HG03571 (cell line): Measurements from ENCODE around the gene ACTR8.

ENCODE experiments used
- ATAC-seq: cut with Tn5 transposase; IDR thresholded peaks from one replicate; pipeline ENCODE4 v1.9.1; 2021; ENCODE audit not compliant: unreplicated experiment

ACTR8 gene

DNA sequence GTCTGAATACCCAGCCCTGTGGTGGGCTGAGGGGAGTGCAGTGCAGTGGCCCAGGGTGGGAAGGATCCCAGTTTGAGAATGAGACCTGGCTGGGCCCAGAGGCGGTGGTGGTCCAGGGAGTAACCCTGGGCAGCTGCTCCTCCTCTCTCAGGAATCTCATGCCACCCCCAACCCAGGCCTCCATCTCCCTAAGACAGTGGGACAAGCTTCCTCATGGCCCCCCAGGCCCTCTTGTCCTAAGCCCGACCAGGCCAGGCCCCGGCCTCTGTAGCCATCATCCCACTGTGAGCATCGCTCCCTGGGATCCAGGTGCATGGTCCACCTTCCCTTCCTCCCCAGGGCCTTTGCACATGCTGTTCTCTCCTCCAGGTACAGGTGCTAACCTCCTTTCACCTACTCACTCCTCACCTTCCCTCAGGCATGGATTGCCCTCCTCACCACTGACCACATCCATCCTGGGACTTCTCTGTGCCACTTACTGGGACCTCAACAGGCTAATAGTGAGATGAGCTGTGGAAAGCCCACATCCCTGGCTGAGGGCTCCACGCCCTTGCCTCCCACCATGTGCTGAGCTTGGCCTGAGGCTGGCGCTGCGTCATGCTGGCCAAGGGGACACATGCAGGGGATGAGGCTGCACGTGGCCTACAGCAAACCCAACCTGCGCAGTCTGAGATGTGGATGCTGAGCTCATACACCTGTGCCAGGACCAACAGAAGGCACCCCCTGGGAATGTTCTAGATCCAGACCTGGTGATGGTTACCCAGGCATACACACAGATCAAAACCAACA is 45.7 kb downstream of the ACTR8 start:
- ATAC-seq: no peak

DNA sequence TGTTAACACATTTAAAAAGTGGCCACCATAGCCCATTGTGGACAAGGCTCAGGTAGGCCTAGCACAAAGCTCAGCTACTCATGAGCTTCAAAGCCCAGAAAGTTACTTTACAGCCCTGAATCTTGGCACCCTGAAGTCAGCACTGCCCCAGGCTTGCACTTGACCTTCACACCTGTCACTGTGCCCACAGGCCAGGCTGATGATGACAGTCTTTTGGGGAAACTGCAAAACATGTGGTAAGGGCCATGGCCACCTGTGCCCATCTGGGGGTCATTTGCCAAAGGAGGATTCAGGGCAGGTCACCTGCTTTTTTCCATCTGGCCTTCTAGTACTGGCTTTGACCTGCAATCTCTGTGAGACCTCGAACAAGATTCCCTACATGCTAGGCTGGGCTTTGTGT is 46.7 kb downstream of the ACTR8 start:
- ATAC-seq: no peak

DNA sequence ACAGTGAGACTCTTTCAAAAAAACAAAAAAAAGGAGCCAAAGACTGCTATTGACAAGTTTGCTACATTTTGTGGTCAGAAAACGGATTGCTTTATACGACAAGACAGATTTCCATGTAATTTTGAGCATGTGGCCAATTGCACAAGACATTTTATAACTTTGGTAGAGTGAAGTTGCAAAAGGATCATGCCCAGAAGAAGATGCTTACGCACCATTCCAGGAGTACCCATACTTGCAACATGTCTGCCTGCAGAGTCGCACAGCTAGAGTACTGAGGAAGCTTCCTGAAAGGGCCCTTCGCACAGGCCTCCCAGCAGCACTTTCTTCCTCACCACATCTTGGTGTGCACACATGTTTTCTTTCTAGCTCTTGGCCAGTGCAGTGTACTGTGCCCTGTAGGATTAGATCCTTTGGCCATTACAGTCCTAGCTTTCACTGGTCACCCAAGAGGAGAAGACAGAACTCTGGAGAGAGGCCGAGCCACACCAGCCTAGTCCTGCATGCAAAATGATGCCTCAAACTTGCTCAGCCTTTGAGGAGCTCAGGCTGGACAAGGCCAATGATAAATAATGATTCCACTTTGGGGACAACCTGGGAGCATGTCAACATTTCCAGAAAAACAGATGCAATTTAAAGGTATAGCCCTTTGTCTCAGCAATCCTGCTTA is 47.4 kb downstream of the ACTR8 start:
- ATAC-seq: no peak

DNA sequence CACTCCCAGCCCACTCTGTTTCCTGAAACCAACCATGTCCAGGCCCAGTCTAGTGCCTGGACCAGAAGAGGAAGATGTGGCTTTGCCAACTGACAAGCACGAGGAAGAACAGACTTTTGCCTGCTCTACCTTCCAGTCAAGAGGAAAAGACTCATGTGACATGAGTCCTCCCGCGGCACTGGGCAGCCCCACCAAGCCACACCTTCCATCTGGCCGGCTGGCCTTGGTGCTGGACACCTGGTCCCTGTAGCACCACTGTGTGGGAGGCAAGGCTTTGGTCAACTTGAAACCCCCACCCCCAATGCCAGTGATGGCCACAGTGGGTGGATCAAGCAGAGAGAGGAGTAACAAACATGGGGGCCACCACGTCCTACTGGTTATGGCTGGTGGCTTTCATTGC is 48.3 kb downstream of the ACTR8 start:
- ATAC-seq: no peak

DNA sequence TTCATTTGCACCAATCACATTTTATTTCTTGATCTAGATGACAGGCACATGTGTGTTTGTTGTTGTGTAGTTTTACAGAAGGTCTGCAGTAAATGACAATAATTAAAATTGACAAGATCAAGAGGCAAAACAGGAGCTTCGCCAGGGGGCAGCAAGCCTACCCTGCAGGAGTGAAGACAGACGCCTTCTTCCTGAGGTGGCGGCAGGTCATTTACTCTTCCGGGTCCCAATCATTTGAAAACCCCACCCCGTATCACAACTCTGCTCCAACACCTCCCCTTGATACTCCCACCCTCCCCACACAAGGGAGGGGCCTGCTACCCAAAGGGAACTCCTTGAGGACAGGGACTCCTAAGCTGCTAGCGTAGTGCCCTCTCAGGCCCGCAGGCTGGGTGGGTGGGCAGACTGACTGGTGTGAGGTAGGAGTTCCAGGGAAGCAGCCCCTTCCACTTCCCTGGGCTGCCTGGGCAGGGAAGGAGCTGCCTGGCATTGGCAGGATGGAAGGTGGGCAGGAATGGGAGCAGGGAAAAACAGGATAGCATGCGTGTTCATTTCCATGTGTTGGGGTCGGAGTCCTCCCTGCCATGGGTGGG is 48.8 kb downstream of the ACTR8 start:
- no peak for ATAC-seq

DNA sequence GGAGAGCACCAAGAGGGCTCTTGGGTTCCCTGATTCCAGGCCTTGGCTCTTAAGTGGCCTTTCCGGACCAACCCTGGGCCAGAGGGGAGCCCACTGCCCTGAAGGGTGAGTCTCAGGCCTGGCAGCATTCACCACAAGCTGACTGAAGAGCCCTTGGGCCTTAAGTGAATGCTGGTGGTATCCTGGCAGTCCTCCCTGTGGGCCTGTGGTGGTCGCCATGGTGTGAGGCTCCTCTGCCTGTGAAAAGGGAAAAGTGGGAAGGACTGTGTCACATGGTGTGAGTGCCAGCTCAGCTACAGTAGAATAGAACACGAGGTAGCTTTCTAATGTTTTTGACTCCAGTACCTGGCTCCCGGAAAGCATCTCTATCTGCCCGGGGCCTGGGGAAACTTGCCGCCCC is 51.0 kb downstream of the ACTR8 start:
- ATAC-seq: no peak

DNA sequence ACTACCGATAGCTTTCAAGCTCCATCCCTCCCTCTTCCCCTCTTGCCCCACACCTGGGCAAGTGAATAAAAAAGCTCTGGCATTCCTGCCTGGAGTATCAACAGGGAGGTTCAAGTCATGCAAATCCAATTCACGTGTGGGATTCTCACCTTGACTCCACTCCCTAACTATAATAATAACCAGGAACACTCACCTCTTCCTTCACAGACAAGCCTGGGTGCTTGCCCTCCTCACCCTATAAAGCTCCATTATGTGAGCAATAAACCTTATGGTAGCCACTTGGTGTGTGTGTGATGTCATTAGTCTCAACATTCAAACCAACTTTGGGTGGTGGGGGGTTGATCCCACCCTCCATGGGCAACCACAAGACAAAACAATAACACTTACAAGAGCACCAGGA is 52.3 kb downstream of the ACTR8 start:
- ATAC-seq: no peak

DNA sequence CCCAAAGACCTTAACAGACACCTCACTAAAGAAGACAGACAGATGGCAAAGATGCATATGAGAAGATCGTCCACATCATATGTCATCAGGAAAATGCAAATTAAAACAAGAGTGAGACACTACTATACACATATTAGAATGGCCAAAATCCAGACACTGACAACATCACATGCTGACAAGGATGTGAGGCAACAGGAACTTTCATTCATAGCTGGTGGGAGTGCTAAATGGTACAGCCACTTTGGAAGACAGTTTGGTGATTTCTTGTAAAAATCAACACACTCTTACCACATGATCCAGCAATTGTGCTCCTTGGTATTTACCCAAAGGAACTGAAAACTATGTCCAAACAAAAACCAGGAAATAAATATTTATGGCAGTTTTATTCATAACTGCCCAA is 53.4 kb downstream of the ACTR8 start:
- no peak for ATAC-seq

DNA sequence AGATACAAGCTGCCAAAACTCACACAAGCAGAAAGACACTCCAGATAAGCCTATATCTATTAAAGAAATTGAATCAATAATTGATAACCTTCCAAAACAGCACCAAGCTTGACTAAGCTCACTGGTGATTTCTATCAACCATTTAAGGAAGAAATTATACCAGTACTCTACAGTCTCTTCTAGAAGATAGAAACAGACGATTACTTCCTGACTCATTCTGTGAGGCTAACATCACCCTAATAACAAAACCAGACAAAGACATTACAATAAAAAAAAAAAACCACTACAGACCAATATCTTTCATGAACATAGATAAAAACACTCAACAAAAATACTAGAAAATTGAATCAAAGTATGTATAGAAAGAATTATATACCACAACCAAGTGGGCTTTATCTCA is 55.9 kb downstream of the ACTR8 start:
- ATAC-seq: no peak

DNA sequence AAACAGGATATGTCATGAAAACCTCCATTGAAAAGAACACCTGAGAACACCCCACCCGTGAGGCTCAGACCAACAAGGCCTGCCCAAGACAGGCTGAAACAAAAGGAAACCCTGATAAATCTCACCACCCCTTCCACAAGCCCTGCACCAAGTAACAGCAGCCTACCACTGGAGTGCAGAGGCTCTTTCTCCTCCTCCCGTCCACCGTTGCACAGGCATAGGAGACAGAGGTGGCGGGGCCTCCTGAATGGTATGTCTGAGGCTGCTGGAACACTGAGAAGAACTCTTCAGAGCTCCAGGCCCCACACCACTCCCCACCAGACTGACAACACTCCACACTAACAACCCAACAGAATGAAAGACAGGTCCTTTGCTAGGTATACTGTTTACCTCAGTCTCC is 57.2 kb downstream of the ACTR8 start:
- no peak for ATAC-seq

DNA sequence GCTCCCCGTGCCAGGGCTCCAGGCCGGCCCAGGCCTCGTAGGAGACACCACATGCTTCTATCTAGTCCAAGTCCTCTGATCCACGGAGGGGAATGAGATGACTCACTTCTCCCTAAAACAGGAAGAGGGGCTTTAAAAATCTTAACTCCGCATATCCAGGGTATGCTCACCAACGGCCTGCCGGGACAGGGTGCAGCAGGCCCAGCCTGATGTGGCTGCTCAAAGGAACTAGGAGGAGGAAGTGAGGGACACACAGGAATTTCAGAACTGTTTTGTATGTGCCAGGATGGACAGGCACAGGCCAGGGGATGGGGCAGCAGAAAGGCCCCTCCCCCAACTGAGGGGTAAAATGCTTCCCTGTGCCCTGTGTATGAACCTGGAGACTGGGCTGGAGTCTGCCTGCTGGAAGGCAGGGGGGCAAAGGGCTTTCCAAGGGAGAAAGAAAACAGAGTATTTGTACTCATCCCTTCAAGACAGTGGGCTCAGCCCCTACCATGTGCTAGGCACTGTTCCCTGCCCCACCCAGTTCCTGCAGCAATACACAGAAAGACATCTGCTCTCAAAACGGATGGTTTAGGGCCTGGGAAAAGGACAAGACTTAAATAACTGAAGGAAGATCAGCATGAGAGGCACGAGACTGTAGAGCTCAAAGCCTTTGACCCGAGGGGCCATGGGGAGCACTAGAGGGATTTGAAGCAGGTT is 57.8 kb downstream of the ACTR8 start:
- no peak for ATAC-seq

DNA sequence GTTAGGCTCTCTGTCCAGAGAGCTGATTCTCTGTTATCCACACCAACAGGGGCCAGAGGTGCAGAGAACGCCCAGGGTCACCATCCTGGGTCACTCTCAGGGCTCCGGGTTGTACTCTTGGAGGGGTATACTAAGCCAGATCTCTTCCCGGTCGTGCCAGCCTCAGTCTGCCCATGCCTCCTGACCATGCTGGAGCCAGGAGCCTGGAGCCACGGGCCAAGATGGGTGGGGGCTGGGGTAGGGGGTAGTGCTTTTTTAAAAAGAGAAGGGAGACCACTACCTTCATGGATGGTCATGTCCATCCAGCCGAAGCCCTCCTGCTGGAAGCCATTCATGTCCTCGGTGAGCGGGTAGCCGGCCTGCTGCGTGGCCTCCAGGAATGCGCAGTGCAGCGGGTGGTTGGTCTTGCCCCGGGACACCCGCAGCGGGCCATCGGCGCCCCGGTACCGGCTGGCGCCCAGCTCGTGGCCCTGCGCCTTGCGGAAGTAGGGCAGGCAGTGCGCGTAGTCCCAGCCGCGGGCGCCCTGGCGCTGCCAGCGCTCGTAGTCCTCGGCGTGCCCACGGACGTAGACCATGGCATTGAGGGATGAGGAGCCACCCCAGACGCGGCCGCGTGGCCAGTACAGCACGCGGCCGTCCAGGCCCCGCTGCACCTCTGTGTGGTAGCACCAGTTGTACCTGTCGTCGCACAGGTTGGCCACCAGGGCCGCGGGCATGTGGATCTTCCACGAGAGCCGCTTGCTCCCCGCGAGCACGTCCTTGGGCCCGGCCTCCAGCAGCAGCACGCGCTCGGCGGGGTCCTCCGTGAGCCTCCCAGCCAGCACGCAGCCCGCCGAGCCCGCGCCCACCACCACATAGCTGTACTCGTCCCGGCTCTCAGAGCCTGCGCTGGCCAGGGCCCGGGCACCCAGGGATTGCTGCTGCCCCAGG is 58.7 kb downstream of the ACTR8 start:
- no peak for ATAC-seq

DNA sequence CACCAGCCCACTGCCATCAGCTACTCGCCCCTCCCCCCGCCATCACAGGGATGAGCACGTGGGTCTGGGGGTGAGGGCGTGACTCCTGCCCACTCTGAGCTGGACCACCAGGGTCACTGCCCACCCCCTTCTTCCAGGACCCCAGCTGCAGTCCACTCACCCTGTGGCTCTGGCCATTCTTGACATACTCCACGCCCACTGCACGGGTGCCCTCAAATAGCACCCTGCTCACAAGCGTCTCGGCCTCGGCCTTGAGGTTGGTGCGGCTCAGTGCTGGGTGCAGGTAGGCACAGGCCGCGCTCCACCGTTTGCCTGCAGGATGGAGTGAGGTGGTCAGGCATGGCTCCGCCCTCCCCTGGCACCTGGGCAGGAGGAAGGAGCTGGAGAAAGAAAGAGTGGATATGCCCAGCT is 59.6 kb downstream of the ACTR8 start:
- no peak for ATAC-seq

DNA sequence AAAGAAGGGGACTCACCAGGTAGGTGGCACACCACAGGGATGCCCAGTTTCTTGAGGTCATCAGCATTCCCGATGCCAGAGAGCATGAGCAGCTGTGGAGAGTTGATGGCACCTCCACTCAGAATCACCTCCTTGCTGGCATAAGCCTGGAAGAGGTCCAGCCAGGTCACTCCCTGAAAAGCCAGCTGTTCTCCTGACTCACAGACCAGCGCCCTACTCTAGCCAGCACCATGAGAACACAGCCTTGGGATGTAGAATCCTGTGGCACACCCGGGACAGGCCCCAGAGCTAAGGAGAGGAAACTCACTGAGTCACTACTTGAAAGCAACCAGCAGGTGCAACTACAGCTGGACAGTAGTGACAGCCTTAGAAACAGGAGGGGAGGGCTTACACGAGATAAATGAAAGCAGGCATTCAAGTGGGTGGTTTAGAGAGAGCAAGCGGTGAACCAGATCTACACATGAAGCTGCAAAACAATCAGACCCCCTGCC is 60.3 kb downstream of the ACTR8 start:
- ATAC-seq: no peak

DNA sequence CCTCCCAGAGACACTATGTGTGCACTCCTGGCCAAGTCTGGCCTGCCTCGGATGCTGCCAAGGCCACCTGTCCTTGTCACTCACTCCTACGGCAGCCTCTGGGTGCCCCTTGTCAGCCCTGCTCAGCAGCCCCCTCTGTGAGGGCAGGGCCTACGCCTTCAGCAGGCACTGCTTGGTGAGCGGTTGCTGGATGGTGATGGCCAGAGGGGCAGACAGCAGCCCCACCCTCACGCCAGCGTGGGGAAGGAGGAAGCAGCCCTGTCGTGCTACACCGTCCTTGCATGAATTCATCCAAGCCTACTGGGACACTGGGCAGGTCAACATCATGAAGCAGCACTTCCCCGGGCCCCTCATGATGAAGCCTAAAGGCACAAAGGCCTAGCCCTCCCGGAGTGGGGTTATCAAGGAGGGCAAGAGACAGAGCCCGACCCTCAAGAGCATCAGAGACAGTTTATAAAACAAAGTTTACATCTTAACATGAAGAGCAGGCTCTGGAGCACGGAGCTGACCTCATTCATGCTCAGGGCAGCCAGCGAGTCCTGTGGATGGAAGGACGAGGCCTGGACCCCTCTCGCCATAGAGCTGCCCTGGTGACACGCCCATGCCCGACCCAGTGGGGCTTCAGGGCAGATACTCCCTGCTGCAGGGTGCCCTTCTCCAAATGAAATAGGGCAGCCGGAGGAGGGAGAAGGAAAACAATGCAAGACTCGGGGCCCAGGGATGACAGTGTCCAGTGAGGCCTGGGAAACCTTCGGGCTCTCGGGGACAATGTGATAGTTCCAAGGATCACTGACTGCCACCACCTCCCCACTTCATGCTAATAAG is 61.0 kb downstream of the ACTR8 start:
- no peak for ATAC-seq

DNA sequence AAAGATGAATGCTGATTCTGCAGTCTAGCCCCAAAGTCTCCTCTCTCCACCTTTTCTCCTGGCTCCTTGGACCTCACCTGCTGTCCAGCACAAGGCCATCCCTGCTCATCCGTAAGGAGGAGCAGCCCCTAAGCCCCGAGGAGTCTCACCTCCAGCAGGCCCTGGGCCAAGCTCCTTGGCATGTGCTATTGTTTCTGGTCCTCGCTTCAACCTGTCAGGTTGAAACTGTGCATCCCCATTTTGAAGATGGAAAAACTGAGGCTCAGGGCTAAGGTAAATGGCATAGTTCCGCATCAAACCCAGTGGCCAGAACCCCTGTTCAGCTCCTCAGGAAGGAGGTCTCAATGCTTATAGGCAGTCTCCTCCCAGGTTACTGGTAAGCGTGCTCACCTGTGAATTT is 61.9 kb downstream of the ACTR8 start:
- no peak for ATAC-seq

DNA sequence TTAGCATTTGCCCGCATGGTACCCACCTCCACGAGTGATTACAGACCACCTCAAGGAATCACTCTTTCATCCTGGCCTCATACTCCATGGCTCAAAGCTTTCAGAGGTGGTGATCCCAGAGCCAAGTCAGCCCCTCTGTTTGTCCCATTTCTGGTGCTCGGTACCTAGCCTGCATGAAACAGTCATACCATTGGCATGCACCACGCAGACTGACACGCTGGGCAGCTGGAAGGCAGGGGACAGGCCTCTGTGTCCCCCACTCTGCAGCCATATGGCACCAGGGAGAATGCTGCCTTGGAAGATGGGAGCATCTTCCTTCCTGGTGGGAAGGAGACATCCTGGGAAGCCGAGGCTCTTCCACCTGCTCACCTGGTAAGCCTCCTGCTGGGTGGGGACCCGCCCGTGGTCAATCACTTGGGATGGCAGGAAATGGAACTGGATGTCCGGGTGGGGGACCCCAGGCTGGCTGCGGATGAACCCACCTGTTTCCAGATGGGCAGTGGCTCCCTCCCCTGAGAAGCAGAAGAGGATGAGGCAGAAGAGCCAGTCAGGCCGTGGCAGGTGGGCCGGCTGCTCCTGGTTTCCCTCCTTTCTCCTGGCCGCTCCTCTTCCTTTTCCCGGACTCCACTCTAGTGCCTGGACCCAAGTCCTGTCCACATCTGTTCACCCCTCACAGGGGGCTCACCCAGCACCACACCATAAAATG is 62.6 kb downstream of the ACTR8 start:
- ATAC-seq: no peak

DNA sequence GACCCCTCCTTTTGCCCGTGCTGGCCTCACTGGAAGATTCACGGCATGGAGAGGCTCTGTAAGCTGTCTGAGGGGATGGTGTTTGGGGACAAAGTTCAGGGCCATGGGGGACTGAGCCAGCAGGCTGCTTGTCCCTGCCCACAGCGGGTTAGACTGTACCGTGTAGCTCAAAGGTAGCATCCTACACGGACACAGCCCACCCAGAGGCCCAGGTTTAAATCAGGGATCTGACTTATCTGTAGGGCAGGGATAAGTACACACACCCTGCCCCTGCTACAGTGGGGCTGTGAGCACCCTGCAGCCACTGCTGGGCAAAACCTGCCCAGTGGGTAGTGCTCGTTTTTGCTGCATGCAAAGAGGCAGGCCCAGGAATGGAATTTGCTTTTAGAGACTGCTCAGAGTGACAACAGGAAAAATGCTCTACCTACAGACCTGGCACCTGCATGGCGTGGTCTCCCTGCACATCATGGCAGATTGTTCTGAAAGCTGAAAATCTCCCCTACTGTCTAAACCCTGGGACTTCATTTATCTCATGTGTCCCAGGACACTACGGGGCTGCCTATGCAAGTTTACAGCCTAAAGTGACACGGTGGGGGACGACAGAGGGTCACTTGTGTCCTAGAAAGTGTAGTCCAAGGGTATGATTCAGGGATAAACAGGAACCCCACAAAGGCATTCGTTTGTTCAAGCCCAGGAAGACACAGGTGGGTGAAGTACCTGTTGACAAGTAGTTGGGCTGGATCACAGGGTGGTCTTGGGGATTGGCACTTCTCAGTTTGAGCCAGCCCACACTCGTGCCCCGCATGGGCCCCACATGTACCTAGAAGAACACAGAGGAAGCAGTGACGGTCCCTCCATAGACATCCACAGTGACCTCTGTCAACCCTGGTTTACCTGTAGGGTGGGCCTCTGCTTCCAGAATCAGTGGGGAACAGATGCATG is 63.5 kb downstream of the ACTR8 start:
- ATAC-seq: no peak
